MM.1S (cell line): Measurements from ENCODE around the gene SDK1.

Experiments
- DNase-seq: peaks from one replicate; pipeline ENCODE4 v3.0.0-alpha.2; 2015
- H2AFZ ChIP-seq: fragments of 300-600 bp; sonication (generic); 2 replicates; pipeline ENCODE4 v1.6.0; 2016; ENCODE audit warnings: antibody characterized with exemption, low read length
- H3F3A ChIP-seq: fragments of 300-600 bp; sonication (generic); 2 replicates; pipeline ENCODE4 v1.6.1; 2016; ENCODE audit warnings: mild to moderate bottlenecking, antibody characterized with exemption, low read length, moderate library complexity, mixed read lengths; ENCODE audit not compliant: insufficient read depth
- H3K27ac ChIP-seq: fragments of 300-600 bp; sonication (generic); 2 replicates; pipeline ENCODE4 v1.5.1; 2016; ENCODE audit warnings: mild to moderate bottlenecking, low read length
- H3K27me3 ChIP-seq: fragments of 300-600 bp; sonication (generic); replicated peaks from 2 replicates; pipeline ENCODE4 v1.6.0; 2016; ENCODE audit warnings: low read length; ENCODE audit not compliant: insufficient read depth
- H3K36me3 ChIP-seq: fragments of 300-600 bp; sonication (generic); replicated peaks from 2 replicates; pipeline ENCODE4 v1.6.1; 2016; ENCODE audit warnings: mild to moderate bottlenecking, low read length, mixed read lengths; ENCODE audit not compliant: insufficient read depth
- H3K4me1 ChIP-seq: fragments of 300-600 bp; sonication (generic); 2 replicates; pipeline ENCODE4 v1.6.1; 2016; ENCODE audit warnings: low read length, mixed read lengths
- H3K4me2 ChIP-seq: fragments of 300-600 bp; sonication (generic); 2 replicates; pipeline ENCODE4 v1.6.0; 2016; ENCODE audit warnings: low read depth, low read length
- H3K4me3 ChIP-seq: fragments of 300-600 bp; sonication (generic); 2 replicates; pipeline ENCODE4 v1.5.1; 2016; ENCODE audit warnings: low read length, mixed read lengths
- H3K79me2 ChIP-seq: fragments of 300-600 bp; sonication (generic); 2 replicates; pipeline ENCODE4 v1.6.1; 2016; ENCODE audit warnings: mixed run types, low read length, mixed read lengths
- H3K9ac ChIP-seq: fragments of 300-600 bp; sonication (generic); 2 replicates; pipeline ENCODE4 v1.6.1; 2016; ENCODE audit warnings: low read length, mixed read lengths
- H3K9me2 ChIP-seq: fragments of 300-600 bp; sonication (generic); replicated peaks from 2 replicates; pipeline ENCODE4 v1.6.1; 2016; ENCODE audit warnings: mild to moderate bottlenecking, low read length, mixed read lengths; ENCODE audit not compliant: insufficient read depth
- H3K9me3 ChIP-seq: fragments of 300-600 bp; sonication (generic); replicated peaks from 2 replicates; pipeline ENCODE4 v1.6.1; 2016; ENCODE audit warnings: mild to moderate bottlenecking, low read length, mixed read lengths; ENCODE audit not compliant: insufficient read depth
- H4K20me1 ChIP-seq: fragments of 300-600 bp; sonication (generic); 2 replicates; pipeline ENCODE4 v1.6.1; 2016; ENCODE audit warnings: mild to moderate bottlenecking, low read length, moderate library complexity, mixed read lengths; ENCODE audit not compliant: insufficient read depth
- EZH2 ChIP-seq: fragments of 300-600 bp; sonication (generic); optimal IDR thresholded peaks from 2 replicates; pipeline ENCODE3; 2017; ENCODE audit warnings: low read depth, mild to moderate bottlenecking, antibody characterized with exemption, low read length, mixed read lengths
- EZH2phosphoT487 ChIP-seq: fragments of 300-600 bp; sonication (generic); IDR thresholded peaks from 2 replicates; pipeline ENCODE4 v1.6.1; 2018; ENCODE audit warnings: antibody characterized with exemption, low read length
- TF ChIP-seq, protein P1 (sequence below): fragments of 300-600 bp; sonication (generic); IDR thresholded peaks from 2 replicates; pipeline ENCODE4 v1.5.1; 2016; ENCODE audit warnings: antibody characterized with exemption, low read length, mixed read lengths

The SDK1 gene

DNA sequence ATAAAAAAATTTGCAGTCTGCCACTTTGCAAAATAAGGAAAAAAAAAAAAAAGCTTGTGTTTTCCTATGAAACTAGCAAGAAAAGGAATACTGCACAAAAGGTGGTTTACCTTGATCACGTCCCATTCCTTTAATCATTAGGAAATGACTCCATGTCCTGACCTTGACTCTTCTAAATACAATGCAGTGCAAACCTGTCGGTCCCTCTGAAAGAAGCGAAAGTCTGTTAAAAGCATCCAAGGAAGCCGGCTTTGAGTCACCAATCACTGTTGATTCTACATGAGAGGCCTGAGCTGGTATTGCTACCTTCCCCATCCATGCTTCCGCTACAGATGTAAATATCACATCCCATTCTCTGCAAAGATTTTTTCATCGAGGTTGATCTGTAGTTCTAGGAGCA is 652.1 kb downstream of the SDK1 start:
- H3F3A ChIP-seq: no peaks in the 10 kb centered on the region
- no peak overlapping the region for H2AFZ ChIP-seq
- H3K27ac ChIP-seq: no peak overlapping the region
- peaks cover 14% of the 10 kb centered on the region; the same call in 1 of the 2 replicates for H3K27me3 ChIP-seq
- H4K20me1 ChIP-seq: no peaks in the 10 kb centered on the region
- H3K9me2 ChIP-seq: no peaks in the 10 kb centered on the region
- H3K4me3 ChIP-seq: no peak overlapping the region
- H3K79me2 ChIP-seq: no peaks in the 10 kb centered on the region
- no peak for TF ChIP-seq EZH2
- TF ChIP-seq, protein P1, sequence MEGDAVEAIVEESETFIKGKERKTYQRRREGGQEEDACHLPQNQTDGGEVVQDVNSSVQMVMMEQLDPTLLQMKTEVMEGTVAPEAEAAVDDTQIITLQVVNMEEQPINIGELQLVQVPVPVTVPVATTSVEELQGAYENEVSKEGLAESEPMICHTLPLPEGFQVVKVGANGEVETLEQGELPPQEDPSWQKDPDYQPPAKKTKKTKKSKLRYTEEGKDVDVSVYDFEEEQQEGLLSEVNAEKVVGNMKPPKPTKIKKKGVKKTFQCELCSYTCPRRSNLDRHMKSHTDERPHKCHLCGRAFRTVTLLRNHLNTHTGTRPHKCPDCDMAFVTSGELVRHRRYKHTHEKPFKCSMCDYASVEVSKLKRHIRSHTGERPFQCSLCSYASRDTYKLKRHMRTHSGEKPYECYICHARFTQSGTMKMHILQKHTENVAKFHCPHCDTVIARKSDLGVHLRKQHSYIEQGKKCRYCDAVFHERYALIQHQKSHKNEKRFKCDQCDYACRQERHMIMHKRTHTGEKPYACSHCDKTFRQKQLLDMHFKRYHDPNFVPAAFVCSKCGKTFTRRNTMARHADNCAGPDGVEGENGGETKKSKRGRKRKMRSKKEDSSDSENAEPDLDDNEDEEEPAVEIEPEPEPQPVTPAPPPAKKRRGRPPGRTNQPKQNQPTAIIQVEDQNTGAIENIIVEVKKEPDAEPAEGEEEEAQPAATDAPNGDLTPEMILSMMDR: no peak
- TF ChIP-seq EZH2phosphoT487: no peak
- DNase-seq: no peak
- H3K4me1 ChIP-seq: no peaks in the 10 kb centered on the region
- H3K9me3 ChIP-seq: no peaks in the 10 kb centered on the region
- H3K9ac ChIP-seq: no peak overlapping the region
- H3K36me3 ChIP-seq: no peaks in the 10 kb centered on the region
- no peak overlapping the region for H3K4me2 ChIP-seq

DNA sequence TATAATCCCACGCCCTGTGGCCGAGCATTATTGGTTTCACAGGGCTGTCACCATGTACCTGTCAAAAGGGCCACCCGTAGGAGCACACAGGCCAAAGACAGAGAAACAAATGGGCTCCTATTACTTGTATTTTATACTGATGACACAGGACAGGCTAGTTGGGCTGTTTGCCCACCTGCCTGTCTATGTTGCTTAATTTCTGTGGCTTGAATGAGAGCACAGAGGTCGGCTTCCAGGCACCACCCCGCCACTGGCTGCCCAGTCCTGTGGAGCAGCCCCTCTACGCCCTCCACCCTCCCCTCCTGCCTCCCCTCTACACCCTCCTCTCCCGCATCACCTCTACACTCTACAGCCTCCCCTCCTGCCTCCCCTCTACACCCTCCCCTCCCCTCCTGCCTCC is 652.9 kb downstream of the SDK1 start:
- Histone ChIP-seq H3K4me3 (no peak overlapping the region), H2AFZ (no peak overlapping the region), H3K9me2 (no peaks in the 10 kb centered on the region), H3K27me3 (peaks cover 17% of the 10 kb centered on the region; the same call in 1 of the 2 replicates), H3K36me3 (no peaks in the 10 kb centered on the region), H4K20me1 (no peaks in the 10 kb centered on the region), H3K79me2 (no peaks in the 10 kb centered on the region), H3K9ac (no peak overlapping the region), H3K27ac (no peak overlapping the region), H3K9me3 (no peaks in the 10 kb centered on the region), H3K4me2 (no peak overlapping the region), H3F3A (no peaks in the 10 kb centered on the region), H3K4me1 (no peaks in the 10 kb centered on the region)
- no peak for DNase-seq
- TF ChIP-seq EZH2: no peak
- TF ChIP-seq EZH2phosphoT487: no peak
- TF ChIP-seq, protein P1: no peak

DNA sequence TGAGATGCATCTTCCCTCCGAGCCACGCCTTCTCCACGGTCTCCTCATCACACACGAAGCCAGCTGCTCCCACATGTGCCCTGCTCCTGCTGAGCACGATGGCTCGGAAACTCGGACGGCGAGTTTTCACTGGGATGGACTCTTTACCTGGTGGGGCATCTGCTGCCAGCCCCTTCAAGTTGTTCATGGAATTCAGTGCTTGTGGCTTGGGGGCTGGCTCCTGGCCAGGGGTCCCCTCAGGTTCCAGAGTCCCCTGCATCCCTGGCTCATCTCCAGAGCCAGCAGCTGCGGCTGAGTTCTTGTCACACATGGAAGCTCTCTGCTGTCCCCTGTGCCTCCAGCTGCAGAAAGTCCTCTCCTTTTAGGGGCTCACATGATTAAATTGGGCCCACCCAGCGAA is 654.0 kb downstream of the SDK1 start:
- no peaks in the 10 kb centered on the region for H3K79me2 ChIP-seq
- DNase-seq: no peak
- H3K4me1 ChIP-seq: no peaks in the 10 kb centered on the region
- no peaks in the 10 kb centered on the region for H3K9me3 ChIP-seq
- no peak overlapping the region for H2AFZ ChIP-seq
- no peaks in the 10 kb centered on the region for H3F3A ChIP-seq
- no peak overlapping the region for H3K27ac ChIP-seq
- H3K27me3 ChIP-seq: peaks cover 10% of the 10 kb centered on the region; the same call in 1 of the 2 replicates
- H4K20me1 ChIP-seq: no peaks in the 10 kb centered on the region
- no peaks in the 10 kb centered on the region for H3K36me3 ChIP-seq
- H3K9ac ChIP-seq: no peak overlapping the region
- H3K4me3 ChIP-seq: no peak overlapping the region
- H3K9me2 ChIP-seq: no peaks in the 10 kb centered on the region
- no peak for TF ChIP-seq EZH2phosphoT487
- TF ChIP-seq EZH2: no peak
- TF ChIP-seq, protein P1: no peak
- no peak overlapping the region for H3K4me2 ChIP-seq
